IMR-90 (cell line): ENCODE results near the gene INMT.

Source experiments
- CEBPB ChIP-seq: IDR thresholded peaks from 2 replicates; pipeline ENCODE4 v1.6.1; 2012; ENCODE audit warnings: low read depth, low read length, improper control_type of control experiment
- CTCF ChIP-seq: conservative IDR thresholded peaks from 2 replicates; pipeline ENCODE4 v1.5.1; 2012; ENCODE audit warnings: mild to moderate bottlenecking, low read depth, low read length, improper control_type of control experiment
- ELK1 ChIP-seq: fragments of 150-350 bp; IDR thresholded peaks from 2 replicates; pipeline ENCODE4 v1.6.1; 2016; ENCODE audit warnings: low read depth, mild to moderate bottlenecking, low read length, moderate library complexity, borderline replicate concordance
- FOS ChIP-seq: fragments of 150-350 bp; IDR thresholded peaks from 2 replicates; pipeline ENCODE4 v1.6.1; 2016; ENCODE audit warnings: low read depth, low read length
- MXI1 ChIP-seq: IDR thresholded peaks from 2 replicates; pipeline ENCODE4 v1.6.1; 2012; ENCODE audit warnings: low read depth, mild to moderate bottlenecking, low read length, moderate library complexity, borderline replicate concordance
- POLR2A ChIP-seq: IDR thresholded peaks from 2 replicates; pipeline ENCODE4 v1.6.1; 2012; ENCODE audit warnings: mild to moderate bottlenecking, low read depth, low read length
- RFX5 ChIP-seq: IDR thresholded peaks from 2 replicates; pipeline ENCODE4 v1.8.0; 2012; ENCODE audit warnings: low read depth, mild to moderate bottlenecking, low read length, moderate library complexity
- SMC3 ChIP-seq: fragments of 150-350 bp; IDR thresholded peaks from 2 replicates; pipeline ENCODE4 v1.6.1; 2016; ENCODE audit warnings: low read depth, mild to moderate bottlenecking, antibody characterized with exemption, low read length, moderate library complexity

GRCh38 chr7:30779574-30779973 is 27.6 kb downstream of the INMT start:
- TF ChIP-seq CEBPB (no peak), CTCF (no peak), MXI1 (no peak), SMC3 (no peak), FOS (no peak), RFX5 (no peak), ELK1 (no peak), POLR2A (no peak)
